HFF-Myc (cell line): Measurements from ENCODE around the gene LRMDA.

Source experiments
- DNase-seq: peaks from one replicate; pipeline ENCODE4 v3.0.0-alpha.2; 2011; ENCODE audit warnings: low read depth; ENCODE audit errors: extremely low read depth
- H3K4me3 ChIP-seq: replicated peaks from 2 replicates; pipeline ENCODE4 v1.5.1; 2011; ENCODE audit warnings: low read depth, mild to moderate bottlenecking, control low read depth, low read length
- TF ChIP-seq, protein P1 (sequence below): IDR thresholded peaks from 2 replicates; pipeline ENCODE4 v1.5.1; 2012; ENCODE audit warnings: mild to moderate bottlenecking, low read depth, low read length, control low read depth; ENCODE audit errors: missing control alignments

LRMDA gene

DNA sequence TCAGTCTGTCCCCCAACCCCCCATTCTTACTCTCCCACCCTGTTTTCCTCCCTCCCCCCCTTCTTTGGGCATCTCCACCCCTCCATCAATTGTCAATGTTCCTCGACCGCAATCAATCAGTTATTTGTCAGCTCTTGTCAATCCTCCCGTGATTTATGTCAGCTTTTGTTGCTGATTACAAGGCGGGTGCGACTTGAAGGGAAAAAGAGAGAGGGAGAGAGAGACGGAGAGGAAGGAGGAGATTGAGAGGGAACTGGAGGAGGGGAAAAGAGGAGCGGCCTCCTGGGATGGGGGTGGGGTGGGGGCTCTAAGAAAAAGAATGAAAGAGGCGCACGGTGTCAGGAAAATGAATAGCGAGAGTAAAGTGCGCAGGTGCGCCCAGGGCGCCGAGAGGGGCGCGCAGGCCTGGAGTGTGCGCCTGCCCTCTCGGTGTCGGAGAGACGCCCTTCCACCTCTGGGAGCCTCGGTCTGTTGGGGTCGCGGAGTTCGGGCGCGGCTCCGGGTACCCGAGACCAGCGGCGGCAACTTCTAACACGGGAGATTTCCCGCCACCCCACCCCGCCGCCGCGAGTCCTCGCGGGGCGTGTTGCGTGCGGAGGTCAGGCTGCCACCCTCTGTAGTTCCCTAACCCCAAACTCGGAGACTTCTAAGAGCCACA, 28.8 kb upstream of the LRMDA start:
- DNase-seq = no peak
- peak overlapping the region; percentile 89 for H3K4me3 ChIP-seq
- TF ChIP-seq, protein P1, sequence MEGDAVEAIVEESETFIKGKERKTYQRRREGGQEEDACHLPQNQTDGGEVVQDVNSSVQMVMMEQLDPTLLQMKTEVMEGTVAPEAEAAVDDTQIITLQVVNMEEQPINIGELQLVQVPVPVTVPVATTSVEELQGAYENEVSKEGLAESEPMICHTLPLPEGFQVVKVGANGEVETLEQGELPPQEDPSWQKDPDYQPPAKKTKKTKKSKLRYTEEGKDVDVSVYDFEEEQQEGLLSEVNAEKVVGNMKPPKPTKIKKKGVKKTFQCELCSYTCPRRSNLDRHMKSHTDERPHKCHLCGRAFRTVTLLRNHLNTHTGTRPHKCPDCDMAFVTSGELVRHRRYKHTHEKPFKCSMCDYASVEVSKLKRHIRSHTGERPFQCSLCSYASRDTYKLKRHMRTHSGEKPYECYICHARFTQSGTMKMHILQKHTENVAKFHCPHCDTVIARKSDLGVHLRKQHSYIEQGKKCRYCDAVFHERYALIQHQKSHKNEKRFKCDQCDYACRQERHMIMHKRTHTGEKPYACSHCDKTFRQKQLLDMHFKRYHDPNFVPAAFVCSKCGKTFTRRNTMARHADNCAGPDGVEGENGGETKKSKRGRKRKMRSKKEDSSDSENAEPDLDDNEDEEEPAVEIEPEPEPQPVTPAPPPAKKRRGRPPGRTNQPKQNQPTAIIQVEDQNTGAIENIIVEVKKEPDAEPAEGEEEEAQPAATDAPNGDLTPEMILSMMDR = no peak

DNA sequence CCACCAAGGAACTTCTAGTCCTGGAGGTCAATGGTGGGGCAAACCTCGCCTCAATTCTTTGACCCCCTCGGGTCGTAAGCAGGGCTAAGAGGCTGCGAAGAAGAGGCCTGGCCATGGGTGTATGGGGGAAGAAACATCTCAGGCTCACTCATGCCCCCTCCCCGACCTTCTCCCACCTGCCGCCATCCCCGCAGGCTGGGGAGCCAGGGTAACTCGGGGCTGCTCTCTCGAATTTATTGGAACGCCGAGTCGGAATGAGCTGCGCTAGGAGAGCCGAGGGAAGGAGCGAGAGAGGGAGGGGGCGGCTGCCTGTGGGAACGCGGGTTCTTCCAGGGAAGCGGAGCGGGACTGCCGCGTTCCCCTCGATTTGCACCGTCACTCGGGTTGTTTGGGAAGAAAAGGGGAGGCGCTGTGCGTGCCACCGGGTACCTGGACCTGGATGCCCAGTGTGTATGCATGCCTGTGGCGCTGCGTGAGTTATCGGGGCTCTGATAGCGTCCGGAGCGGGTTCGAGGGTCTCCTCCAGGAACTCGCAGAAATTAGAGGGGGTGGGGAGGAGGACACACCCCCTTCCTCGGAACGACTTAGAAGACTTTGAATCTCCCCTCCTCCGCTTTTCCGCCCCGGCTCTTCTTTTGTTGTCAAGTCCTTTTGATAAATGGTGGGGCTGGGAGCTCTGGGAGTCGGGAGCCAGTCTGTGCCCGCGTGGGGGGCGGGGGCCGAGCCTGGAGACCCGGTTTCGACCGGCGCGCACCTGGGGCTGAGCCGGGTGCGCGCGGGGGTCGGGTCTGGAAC, 28.1 kb upstream of the LRMDA start:
- peak overlapping the region; percentile 89 for H3K4me3 ChIP-seq
- DNase-seq = no peak
- TF ChIP-seq, protein P1 = no peak

DNA sequence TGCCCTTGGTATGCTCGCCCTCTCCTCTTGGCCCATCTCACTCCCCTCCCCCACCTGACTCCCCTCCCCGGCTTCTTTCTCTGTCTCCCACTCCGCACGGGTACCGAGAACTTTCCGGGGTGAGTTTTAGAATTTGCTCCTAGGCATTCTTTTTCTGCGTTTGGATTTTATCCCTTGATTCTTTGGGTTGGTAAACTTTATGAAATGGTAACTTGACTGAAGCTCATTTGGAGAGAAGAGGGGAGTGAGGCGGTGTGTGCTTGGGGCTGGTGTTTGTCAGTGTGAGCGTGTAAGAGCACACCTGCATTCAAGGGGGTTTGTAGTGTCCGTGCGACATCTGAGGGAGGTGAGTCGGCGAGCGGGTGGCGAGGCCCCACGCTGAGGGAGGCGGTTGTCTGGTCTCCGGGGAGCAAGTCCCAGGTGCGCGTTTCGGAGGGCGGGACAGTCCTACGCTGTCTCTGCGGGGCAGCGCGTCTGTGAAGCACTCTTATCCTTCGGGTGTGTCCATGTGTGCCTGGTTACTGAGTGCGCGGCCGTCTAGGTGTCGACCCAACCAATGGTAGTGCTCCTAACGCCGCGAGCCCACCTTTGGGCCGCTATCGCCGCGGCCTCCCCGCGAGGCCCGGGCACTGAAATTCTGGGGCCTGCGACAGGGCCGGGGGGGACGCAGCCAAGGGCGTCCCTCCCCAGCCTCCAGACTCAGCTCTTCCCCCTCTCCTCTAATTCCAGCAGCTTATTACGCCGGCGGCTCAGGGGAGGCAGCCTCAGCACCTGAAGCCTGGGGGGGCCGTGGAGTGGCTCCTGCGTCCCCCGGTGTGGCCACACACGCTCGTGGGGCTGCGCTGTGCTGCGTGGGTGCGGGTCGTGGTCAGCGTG, 27.2 kb upstream of the LRMDA start:
- H3K4me3 ChIP-seq = peak overlapping the region; percentile 89
- TF ChIP-seq, protein P1 = no peak
- no peak for DNase-seq

- no peak overlapping the region for H3K4me3 ChIP-seq
- TF ChIP-seq, protein P1 = no peak
- no peak for DNase-seq
Measured at GRCh38 chr10:75404815-75405597, 26.4 kb upstream of the LRMDA start.

DNA sequence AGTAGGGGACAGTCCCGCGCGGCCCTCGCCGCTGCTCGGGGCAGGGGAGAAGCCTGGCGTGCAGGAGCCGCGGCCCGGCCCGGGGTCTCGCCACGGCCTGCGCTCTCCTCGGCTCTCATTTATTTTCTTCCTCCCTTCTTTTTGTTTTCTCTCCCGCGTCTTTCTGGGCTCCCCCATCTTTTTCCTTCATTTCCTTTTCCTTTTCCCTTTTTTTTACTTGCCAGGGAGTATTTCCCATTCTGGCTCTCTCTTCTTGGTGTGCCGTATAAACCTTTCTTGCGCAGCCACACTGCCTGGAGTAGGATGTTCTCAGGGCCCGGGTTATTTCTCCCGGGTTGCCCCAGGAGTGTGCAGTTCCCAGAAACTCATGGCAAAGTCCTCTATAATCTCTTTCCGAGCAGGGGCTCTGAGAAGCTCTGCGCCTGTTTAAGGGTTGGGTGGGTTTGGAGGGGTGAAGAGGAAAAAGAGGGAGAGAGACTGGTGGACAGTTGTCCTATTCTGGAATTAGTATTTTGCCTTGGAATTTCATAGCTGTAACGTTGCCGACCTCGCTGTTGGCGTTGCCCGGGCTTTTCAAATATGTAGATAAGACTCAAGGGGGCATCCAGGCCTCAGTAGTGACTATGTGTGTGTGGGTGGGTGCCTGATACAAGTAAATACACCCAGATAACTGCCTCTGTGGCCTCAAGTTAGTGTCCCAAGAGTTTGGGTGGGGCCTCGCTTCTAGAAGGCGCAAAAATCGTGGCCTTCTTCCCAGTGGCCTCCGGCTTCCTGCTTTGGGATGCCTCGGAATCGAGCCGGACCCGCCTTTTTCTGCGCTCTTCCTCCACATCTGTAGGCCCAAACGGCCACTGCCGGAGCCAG, 25.6 kb upstream of the LRMDA start:
- TF ChIP-seq, protein P1 = no peak
- DNase-seq = no peak
- H3K4me3 ChIP-seq = no peak overlapping the region
